Tibial nerve (tissue), 4 donors: Measurements from ENCODE around the gene PTGFRN.

Source experiments
- CTCF ChIP-seq, 5 experiments: fragments of 200-600 bp in 3 of 5; fragments of 450-650 bp in 2 of 5; sonication (generic) in 3 of 5; IDR thresholded peaks; one replicate each; pipeline ENCODE4 v1.5.1; 2016 to 2019; ENCODE audit warnings: antibody characterized with exemption in 5 of 5, mild to moderate bottlenecking in 3 of 5, moderate library complexity in 2 of 5
- EP300 ChIP-seq, 2 donors: sonication (generic); formaldehyde crosslinking; IDR thresholded peaks; one replicate each; pipeline ENCODE4 v1.6.1; 2017; ENCODE audit warnings: antibody characterized with exemption in 2 of 2, mild to moderate bottlenecking in 1 of 2
- POLR2A ChIP-seq, 2 donors: fragments of 450-650 bp; IDR thresholded peaks; one replicate each; pipeline ENCODE4 v1.6.1; 2017; ENCODE audit warnings: antibody characterized with exemption in 2 of 2, mild to moderate bottlenecking in 2 of 2, moderate library complexity in 2 of 2

- TF ChIP-seq CTCF (IDR thresholded peaks at IDR 0.05) (no peak), POLR2A (IDR thresholded peaks at IDR 0.05) (no peak), EP300 (IDR thresholded peaks at IDR 0.05) (no peak)
These were observed 49.3 kb downstream of the PTGFRN start for GRCh38 chr1:116958977-116959376.
